ENCODE measurements around the gene TLL1. TPM values are rescaled to one million over a fixed set of nuclear protein-coding genes. Genes with fewer than 3 reads are reported as not detected.

Gene TLL1
- total and polyA plus RNA-seq, 7 donors: 0.60 to 7.5 (median 4.8) TPM; not detected in 1

DNA sequence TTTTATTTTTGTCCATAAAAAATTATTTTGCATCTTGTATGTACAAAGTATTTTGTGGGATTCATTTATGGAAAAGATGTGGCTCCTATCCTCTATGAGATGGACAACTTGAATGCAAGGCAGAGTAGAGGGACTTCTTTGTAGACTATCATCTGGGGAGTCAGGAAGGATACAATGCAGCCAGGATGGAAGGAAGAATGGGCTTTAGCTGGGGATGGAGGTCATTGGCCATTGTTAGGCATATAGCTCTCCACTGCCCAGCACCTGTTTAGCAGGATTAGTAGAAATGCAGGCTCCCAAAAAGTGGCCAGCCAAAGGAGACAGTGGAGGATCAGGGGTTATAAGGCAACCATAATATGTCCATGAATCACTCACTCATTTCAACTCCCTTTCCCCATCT is 5.1 kb upstream of the TLL1 start:
- no peak for DNase-seq

DNA sequence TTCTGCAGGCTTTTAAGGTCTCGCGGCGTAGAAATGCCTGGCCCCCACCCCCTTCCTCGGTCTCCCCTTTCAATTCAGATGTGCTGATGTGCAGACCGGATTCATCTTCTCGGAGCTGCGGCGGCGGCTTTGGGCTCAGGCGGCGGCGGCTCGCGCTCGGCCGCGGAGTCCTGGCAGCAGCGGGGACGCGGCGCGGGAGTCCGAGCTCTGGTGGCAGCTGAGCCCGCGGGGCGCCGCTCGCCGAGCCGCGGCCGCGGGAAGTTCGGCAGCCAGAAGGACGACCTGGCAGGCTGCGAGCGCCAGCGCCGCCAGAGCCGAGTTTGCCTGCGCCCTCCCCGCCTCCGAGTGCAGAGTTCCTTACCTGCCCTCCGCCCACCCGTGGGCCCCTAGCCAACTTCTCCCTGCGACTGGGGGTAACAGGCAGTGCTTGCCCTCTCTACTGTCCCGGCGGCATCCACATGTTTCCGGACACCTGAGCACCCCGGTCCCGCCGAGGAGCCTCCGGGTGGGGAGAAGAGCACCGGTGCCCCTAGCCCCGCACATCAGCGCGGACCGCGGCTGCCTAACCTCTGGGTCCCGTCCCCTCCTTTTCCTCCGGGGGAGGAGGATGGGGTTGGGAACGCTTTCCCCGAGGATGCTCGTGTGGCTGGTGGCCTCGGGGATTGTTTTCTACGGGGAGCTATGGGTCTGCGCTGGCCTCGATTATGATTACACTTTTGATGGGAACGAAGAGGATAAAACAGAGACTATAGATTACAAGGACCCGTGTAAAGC is 448 bp downstream of the TLL1 start:
- Histone ChIP-seq H3K4me3 (peak overlapping the region; percentile 38 to 67 (median 58)), H3K36me3 (no peaks in the 10 kb centered on the region), H3K9me3 (no peaks in the 10 kb centered on the region), H3K27ac (peak overlapping the region; percentile 13 to 77 (median 60)), H3K27me3 (peaks cover 0 to 28% (median 0%) of the 10 kb centered on the region in 3 donors), H3K4me1 (peaks cover 0 to 25% (median 20%) of the 10 kb centered on the region in 4 donors)
- TF ChIP-seq, protein P1, sequence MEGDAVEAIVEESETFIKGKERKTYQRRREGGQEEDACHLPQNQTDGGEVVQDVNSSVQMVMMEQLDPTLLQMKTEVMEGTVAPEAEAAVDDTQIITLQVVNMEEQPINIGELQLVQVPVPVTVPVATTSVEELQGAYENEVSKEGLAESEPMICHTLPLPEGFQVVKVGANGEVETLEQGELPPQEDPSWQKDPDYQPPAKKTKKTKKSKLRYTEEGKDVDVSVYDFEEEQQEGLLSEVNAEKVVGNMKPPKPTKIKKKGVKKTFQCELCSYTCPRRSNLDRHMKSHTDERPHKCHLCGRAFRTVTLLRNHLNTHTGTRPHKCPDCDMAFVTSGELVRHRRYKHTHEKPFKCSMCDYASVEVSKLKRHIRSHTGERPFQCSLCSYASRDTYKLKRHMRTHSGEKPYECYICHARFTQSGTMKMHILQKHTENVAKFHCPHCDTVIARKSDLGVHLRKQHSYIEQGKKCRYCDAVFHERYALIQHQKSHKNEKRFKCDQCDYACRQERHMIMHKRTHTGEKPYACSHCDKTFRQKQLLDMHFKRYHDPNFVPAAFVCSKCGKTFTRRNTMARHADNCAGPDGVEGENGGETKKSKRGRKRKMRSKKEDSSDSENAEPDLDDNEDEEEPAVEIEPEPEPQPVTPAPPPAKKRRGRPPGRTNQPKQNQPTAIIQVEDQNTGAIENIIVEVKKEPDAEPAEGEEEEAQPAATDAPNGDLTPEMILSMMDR (IDR thresholded peaks at IDR 0.05): no peak
- TF ChIP-seq EP300 (IDR thresholded peaks at IDR 0.05) (no peak), POLR2AphosphoS5 (IDR thresholded peaks at IDR 0.05) (no peak), POLR2A (IDR thresholded peaks at IDR 0.05) (no peak)
- WGBS, 2 donors: 1% methylated on average over 70 of the region's 70 CpGs
- intact Hi-C loops (cut with DNase I): loop anchor here (5.0 to 10.0 kb wide), 3 partner anchors 169 to 379 kb away; no protein-coding TSS in a partner anchor
- peak; percentile 69 for DNase-seq

More for the DNA sequence above, 5.1 kb upstream of the TLL1 start:
- Histone ChIP-seq H3K27ac (no peak overlapping the region), H3K27me3 (no peaks in the 10 kb centered on the region), H3K9me3 (no peaks in the 10 kb centered on the region), H3K36me3 (no peaks in the 10 kb centered on the region), H3K4me1 (peaks cover 0 to 8% (median 6%) of the 10 kb centered on the region in 4 donors), H3K4me3 (no peak overlapping the region)
- intact Hi-C loops (cut with DNase I): no loop called here
- TF ChIP-seq POLR2A (IDR thresholded peaks at IDR 0.05) (no peak), EP300 (IDR thresholded peaks at IDR 0.05) (no peak), POLR2AphosphoS5 (IDR thresholded peaks at IDR 0.05) (no peak)
- TF ChIP-seq, protein P1 (IDR thresholded peaks at IDR 0.05): no peak

DNA sequence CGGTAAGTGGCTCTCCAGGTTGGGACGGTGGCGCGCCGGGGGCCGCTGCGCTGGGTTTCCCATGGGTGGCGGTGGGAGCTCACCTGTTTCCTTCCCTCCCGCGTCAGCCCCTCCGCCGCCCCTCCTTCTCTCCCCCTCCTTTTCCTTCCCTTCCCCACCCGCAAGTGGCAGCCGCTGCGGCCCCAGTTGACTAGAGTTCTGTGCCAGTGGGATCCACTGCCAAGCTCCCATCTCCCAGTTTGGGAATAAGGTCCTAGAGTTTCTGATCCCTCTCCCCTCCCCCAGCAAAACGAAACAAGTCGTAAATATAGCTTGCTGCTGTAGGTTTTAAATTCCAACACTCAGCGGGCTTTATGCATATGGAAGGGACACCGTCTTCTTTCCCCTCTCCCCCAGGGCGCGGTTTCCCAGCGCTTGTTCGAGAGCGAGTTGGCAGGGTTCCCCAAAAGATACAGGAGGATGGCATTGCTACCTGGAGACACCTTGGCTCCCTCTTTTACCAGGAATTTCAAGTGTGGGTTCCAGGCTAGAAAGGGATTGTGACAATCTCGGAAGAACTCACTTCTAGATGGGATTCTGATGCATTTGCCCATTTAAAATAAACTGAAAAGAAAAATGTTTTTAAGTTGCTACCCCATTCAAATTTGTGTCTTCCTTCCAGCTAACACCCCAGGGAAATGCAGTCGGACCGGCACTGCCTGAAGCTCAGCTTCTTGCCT is 1.2 kb downstream of the TLL1 start:
- Histone ChIP-seq H3K27ac (peak overlapping the region; percentile 13 to 77 (median 60)), H3K4me1 (peaks cover 0 to 25% (median 20%) of the 10 kb centered on the region in 4 donors), H3K36me3 (no peaks in the 10 kb centered on the region), H3K9me3 (no peaks in the 10 kb centered on the region), H3K27me3 (peaks cover 0 to 28% (median 0%) of the 10 kb centered on the region in 3 donors), H3K4me3 (peak overlapping the region; percentile 38 to 67 (median 58))
- DNase-seq: no peak
- 2 to 3% methylated on average over 27 of the region's 27 CpGs for WGBS, 2 donors
- no peak for TF ChIP-seq EP300 (IDR thresholded peaks at IDR 0.05)
- TF ChIP-seq POLR2AphosphoS5 (IDR thresholded peaks at IDR 0.05): no peak
- TF ChIP-seq, protein P1 (IDR thresholded peaks at IDR 0.05): no peak
- peak in 1 of 2 donors; percentile 8 for TF ChIP-seq POLR2A (IDR thresholded peaks at IDR 0.05)
- intact Hi-C loops (cut with DNase I): loop anchor here (5.0 to 10.0 kb wide), 3 partner anchors 168 to 379 kb away; no protein-coding TSS in a partner anchor

DNA sequence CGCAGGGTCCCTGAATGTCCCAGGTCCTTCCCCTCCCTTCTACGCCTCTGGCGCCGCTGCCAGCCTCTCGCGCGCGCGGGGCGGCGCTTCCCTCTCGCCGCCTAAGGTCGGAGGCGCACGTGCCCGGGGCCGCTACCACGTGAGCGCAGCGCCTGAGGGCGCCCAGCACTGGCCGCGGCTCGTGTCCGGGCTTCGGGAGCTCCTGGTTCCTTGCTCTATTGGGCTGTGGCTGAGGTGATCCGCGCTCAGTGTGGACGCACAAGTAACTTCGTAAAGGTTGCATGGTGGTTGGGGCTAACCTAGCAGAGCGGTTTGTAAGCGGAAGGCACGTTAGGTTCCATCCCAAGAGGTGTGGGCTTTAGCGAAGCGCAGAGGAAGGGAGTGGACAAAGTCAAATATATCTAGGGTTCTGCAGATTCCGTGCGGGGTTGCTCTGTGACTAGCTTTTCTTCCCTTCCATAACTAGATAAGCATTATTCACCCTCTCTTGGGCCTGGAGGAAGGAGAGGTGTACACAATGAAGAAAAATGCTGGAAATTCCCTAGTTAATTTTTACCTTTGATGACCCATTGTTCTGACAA is 1.8 kb downstream of the TLL1 start:
- intact Hi-C loops (cut with DNase I): loop anchor here (5.0 to 10.0 kb wide), 3 partner anchors 167 to 380 kb away; no protein-coding TSS in a partner anchor
- peak overlapping the region in 3 of 4 donors; percentile 56 to 77 (median 63) for H3K27ac ChIP-seq
- no peaks in the 10 kb centered on the region for H3K9me3 ChIP-seq
- peak; percentile 65 for DNase-seq
- H3K4me1 ChIP-seq: peaks cover 0 to 25% (median 20%) of the 10 kb centered on the region in 4 donors
- no peaks in the 10 kb centered on the region for H3K36me3 ChIP-seq
- peak overlapping the region; percentile 38 to 67 (median 58) for H3K4me3 ChIP-seq
- H3K27me3 ChIP-seq: peaks cover 0 to 28% (median 0%) of the 10 kb centered on the region in 3 donors
- TF ChIP-seq POLR2AphosphoS5 (IDR thresholded peaks at IDR 0.05): peak in 2 of 4 donors; percentile 34 to 59
- TF ChIP-seq, protein P1 (IDR thresholded peaks at IDR 0.05): no peak
- WGBS, 2 donors: 3 to 6% methylated on average over 38 of the region's 38 CpGs
